Right ventricle myocardium inferior (tissue), 1 donor: ENCODE measurements around the gene DHODH. TPM values are rescaled to one million over a fixed set of nuclear protein-coding genes. Genes with fewer than 3 reads are reported as not detected.

Experiments used
- total RNA-seq: library from RNA; stranded (reverse); fragmentation: NEBNext Ultra II Directional; extraction: Animal tissue kit (Norgen Biotek cat#: 25700); gene quantifications from one replicate; pipeline ENCODE4 v1.2.1, GENCODE V29; 2021
- donor health status: DM: no; HTN: yes; CAD: no; lungs with severe emphysema.

DHODH gene
- total RNA-seq, 1 donor from 2014 or later, result 8.3 TPM

Other genes with a start within 250 kb of the DHODH start
- gene AP1G1, start 199.9 kb upstream of the DHODH start, total RNA-seq, result 28.1 TPM
- 13.4 TPM for gene ATXN1L, start 162.8 kb upstream of the DHODH start, total RNA-seq
- gene ZNF821, start 124.6 kb upstream of the DHODH start, total RNA-seq, result 2.5 TPM
- gene IST1, start 113.2 kb upstream of the DHODH start, total RNA-seq, result 114 TPM
- 0.08 TPM for gene PKD1L3, start 8.3 kb upstream of the DHODH start, total RNA-seq
- 21.2 TPM for gene HP, start 45.8 kb downstream of the DHODH start, total RNA-seq
- 99.2 TPM for gene HPR, start 54.5 kb downstream of the DHODH start, total RNA-seq
- 7.7 TPM for gene TXNL4B, start 84.9 kb downstream of the DHODH start, total RNA-seq
- 40.8 TPM for gene DHX38, start 85.1 kb downstream of the DHODH start, total RNA-seq
- gene PMFBP1, start 163.4 kb downstream of the DHODH start, total RNA-seq, result 0.19 TPM